Loucy (cell line): ENCODE results near the gene SORCS2.

Experiments
- H2AFZ ChIP-seq: fragments of 200-600 bp; sonication (generic); 2 replicates; pipeline ENCODE4 v1.6.0; 2016; ENCODE audit warnings: antibody characterized with exemption, mild to moderate bottlenecking, low read length, moderate library complexity
- H3F3A ChIP-seq: fragments of 200-600 bp; 2 replicates; pipeline ENCODE4 v1.6.0; 2016; ENCODE audit warnings: antibody characterized with exemption, low read depth, mild to moderate bottlenecking
- H3K27me3 ChIP-seq: fragments of 200-600 bp; sonication (generic); 2 replicates; pipeline ENCODE4 v1.6.1; 2014; ENCODE audit warnings: low read length, mild to moderate bottlenecking; ENCODE audit not compliant: insufficient read depth, poor library complexity, severe bottlenecking
- H3K36me3 ChIP-seq: fragments of 200-600 bp; sonication (generic); 2 replicates; pipeline ENCODE4 v1.6.1; 2016; ENCODE audit warnings: low read length; ENCODE audit not compliant: insufficient read depth
- H3K4me1 ChIP-seq: fragments of 200-600 bp; sonication (generic); 2 replicates; pipeline ENCODE4 v1.5.1; 2014; ENCODE audit warnings: low read length, mild to moderate bottlenecking; ENCODE audit not compliant: insufficient read depth, poor library complexity, severe bottlenecking
- H3K4me2 ChIP-seq: fragments of 200-600 bp; sonication (generic); 2 replicates; pipeline ENCODE4 v1.6.0; 2014; ENCODE audit warnings: antibody characterized with exemption, low read length, low read depth, mild to moderate bottlenecking; ENCODE audit not compliant: poor library complexity, severe bottlenecking
- H3K4me3 ChIP-seq: fragments of 200-600 bp; sonication (generic); 2 replicates; pipeline ENCODE4 v1.5.1; 2014; ENCODE audit warnings: low read length, mild to moderate bottlenecking, mixed read lengths; ENCODE audit not compliant: poor library complexity, severe bottlenecking
- H3K79me2 ChIP-seq: fragments of 200-600 bp; sonication (generic); 2 replicates; pipeline ENCODE4 v1.6.1; 2014; ENCODE audit warnings: low read length; ENCODE audit not compliant: insufficient read depth
- H3K9ac ChIP-seq: fragments of 200-600 bp; sonication (generic); 2 replicates; pipeline ENCODE4 v1.6.0; 2014; ENCODE audit warnings: mild to moderate bottlenecking, low read depth, low read length, moderate library complexity; ENCODE audit not compliant: poor library complexity, severe bottlenecking
- H3K9me2 ChIP-seq: fragments of 200-600 bp; sonication (generic); replicated peaks from 2 replicates; pipeline ENCODE4 v1.6.1; 2016; ENCODE audit warnings: low read depth, low read length, mixed read lengths
- H3K9me3 ChIP-seq: fragments of 200-600 bp; sonication (generic); 2 replicates; pipeline ENCODE4 v1.6.1; 2014; ENCODE audit warnings: mild to moderate bottlenecking, antibody characterized with exemption, low read length, low read depth; ENCODE audit not compliant: insufficient read depth
- H4K20me1 ChIP-seq: fragments of 200-600 bp; sonication (generic); 2 replicates; pipeline ENCODE4 v1.6.0; 2014; ENCODE audit warnings: antibody characterized with exemption, low read length, mild to moderate bottlenecking; ENCODE audit not compliant: insufficient read depth, poor library complexity, severe bottlenecking
- CTCF ChIP-seq: fragments of 200-600 bp; sonication (generic); conservative IDR thresholded peaks from 2 replicates; pipeline ENCODE4 v1.5.1; 2014; ENCODE audit warnings: mild to moderate bottlenecking, antibody characterized with exemption, low read length
- EZH2phosphoT487 ChIP-seq: fragments of 200-600 bp; IDR thresholded peaks from 2 replicates; pipeline ENCODE4 v1.6.1; 2018; ENCODE audit warnings: antibody characterized with exemption, mild to moderate bottlenecking, moderate library complexity, borderline replicate concordance

Gene SORCS2

GRCh38 chr4:7717946-7718490, 525.7 kb downstream of the SORCS2 start:
- no peak overlapping the region for H2AFZ ChIP-seq
- no peaks in the 10 kb centered on the region for H4K20me1 ChIP-seq
- H3K4me1 ChIP-seq, result no peaks in the 10 kb centered on the region
- no peaks in the 10 kb centered on the region for H3K36me3 ChIP-seq
- H3K4me2 ChIP-seq, result no peak overlapping the region
- H3K9me3 ChIP-seq, result no peaks in the 10 kb centered on the region; the same call in 1 of the 2 replicates
- no peaks in the 10 kb centered on the region for H3K79me2 ChIP-seq
- H3F3A ChIP-seq, result no peaks in the 10 kb centered on the region
- H3K27me3 ChIP-seq, result no peaks in the 10 kb centered on the region
- no peak overlapping the region for H3K9ac ChIP-seq
- no peaks in the 10 kb centered on the region for H3K9me2 ChIP-seq
- TF ChIP-seq CTCF, result no peak
- TF ChIP-seq EZH2phosphoT487, result no peak
- H3K4me3 ChIP-seq, result no peak overlapping the region

GRCh38 chr4:7719354-7720174, 527.2 kb downstream of the SORCS2 start:
- Histone ChIP-seq H3K9ac (no peak overlapping the region), H3K4me2 (no peak overlapping the region), H3K27me3 (no peaks in the 10 kb centered on the region), H4K20me1 (no peaks in the 10 kb centered on the region), H3K9me2 (no peaks in the 10 kb centered on the region), H3K36me3 (no peaks in the 10 kb centered on the region), H3K4me3 (no peak overlapping the region), H3K4me1 (no peaks in the 10 kb centered on the region), H3K79me2 (no peaks in the 10 kb centered on the region), H2AFZ (no peak overlapping the region), H3K9me3 (no peaks in the 10 kb centered on the region; the same call in 1 of the 2 replicates), H3F3A (no peaks in the 10 kb centered on the region)
- TF ChIP-seq CTCF (peak; percentile 46), EZH2phosphoT487 (no peak)

GRCh38 chr4:7721984-7722551, 529.7 kb downstream of the SORCS2 start:
- Histone ChIP-seq H3K9ac (no peak overlapping the region), H3K36me3 (no peaks in the 10 kb centered on the region), H3K9me3 (peaks cover 10% of the 10 kb centered on the region; the same call in 1 of the 2 replicates), H4K20me1 (no peaks in the 10 kb centered on the region), H3F3A (no peaks in the 10 kb centered on the region), H3K4me1 (no peaks in the 10 kb centered on the region), H3K79me2 (no peaks in the 10 kb centered on the region), H3K27me3 (no peaks in the 10 kb centered on the region), H3K4me3 (no peak overlapping the region), H2AFZ (no peak overlapping the region), H3K4me2 (no peak overlapping the region), H3K9me2 (no peaks in the 10 kb centered on the region)
- no peak for TF ChIP-seq CTCF
- no peak for TF ChIP-seq EZH2phosphoT487
